AML-193 (cell line): ENCODE measurements around the gene MCC.

Experiments used
- DNase-seq, 2 experiments: peaks; one replicate each; lab custom pipeline; 2025; lab: John Stamatoyannopoulos, UW

MCC gene

GRCh38 chr5:113145757-113146387, 342.4 kb downstream of the MCC start:
- DNase-seq: no peak

GRCh38 chr5:113142186-113142585, 346.1 kb downstream of the MCC start:
- DNase-seq: no peak

GRCh38 chr5:113140837-113141671, 347.2 kb downstream of the MCC start:
- DNase-seq: no peak

- DNase-seq: no peak
Measured at GRCh38 chr5:113133211-113133975, 354.9 kb downstream of the MCC start.

GRCh38 chr5:113132564-113132963, 355.7 kb downstream of the MCC start:
- no peak for DNase-seq

DNA sequence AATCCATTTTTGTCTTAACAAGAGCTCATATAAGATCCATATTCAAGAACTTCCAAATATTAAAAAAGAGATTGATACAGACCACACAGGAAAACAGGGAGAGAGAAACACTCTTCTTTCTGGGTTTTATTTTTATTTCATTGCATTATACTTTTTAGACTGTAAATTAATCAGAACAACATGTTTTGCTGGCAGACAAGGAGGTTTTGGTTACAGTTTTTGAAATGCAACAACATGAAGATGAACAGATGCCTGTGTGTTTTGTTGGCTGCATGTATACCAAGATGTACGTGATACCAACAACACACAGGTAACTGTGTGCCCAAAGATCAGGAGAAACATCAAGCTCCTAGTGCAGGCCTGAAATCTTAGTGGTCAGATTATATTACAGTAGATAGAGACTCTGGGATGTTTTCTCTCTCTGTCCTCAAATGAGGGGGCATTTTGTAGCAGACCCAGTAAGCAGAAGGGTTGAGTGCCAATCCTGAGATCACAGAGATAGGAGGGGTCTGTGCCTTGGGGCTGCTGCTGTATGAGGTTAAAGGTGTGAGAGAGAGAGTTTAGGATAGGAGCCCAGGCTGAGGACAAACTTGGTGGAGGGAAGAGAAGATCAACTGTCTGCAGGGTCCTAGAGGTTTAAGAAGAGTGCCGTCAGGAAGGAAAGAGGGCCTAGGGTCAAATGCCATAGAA, 359.5 kb downstream of the MCC start:
- DNase-seq: no peak

DNA sequence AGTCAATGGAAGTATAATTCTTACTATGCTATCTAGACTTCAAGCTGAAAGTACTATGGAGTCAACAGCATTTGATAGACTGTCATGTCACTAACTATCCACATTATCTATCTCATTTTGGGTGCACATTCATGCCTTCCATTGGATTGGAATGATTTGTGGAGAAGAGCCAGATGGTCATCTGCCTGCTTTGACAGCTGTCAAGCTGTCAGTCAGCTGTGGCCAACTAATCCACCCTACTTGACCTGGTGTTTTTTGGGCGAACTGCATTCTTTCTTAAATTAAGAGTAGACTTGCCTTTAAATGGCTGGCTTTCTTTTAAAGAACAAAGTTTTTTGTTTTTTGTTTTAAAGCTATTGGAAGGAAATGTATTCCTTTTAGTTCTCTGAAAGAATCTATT, 360.2 kb downstream of the MCC start:
- DNase-seq: no peak

- no peak for DNase-seq
Measured at GRCh38 chr5:113127021-113127420, 361.2 kb downstream of the MCC start.

- no peak for DNase-seq
Measured at GRCh38 chr5:113125371-113125770, 362.9 kb downstream of the MCC start.

DNA sequence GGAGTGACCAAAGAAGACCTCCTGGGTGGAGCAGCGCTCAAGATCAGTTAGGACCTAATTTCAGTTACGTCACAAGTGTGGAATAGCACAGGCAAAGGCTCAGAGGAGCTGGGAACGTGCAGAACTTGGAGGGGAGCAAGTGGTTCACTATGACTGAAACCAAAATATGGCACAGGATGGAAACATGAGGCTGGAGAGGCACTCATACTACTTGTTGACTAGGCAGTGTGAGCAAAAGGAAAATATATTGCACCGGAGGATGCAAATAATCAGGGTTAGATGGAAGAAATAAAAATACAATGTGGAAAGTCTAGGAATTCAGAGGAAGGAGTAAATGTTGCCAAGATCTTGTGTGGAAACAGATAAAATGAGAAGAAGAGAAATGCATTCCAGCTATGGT, 363.3 kb downstream of the MCC start:
- DNase-seq: no peak

DNA sequence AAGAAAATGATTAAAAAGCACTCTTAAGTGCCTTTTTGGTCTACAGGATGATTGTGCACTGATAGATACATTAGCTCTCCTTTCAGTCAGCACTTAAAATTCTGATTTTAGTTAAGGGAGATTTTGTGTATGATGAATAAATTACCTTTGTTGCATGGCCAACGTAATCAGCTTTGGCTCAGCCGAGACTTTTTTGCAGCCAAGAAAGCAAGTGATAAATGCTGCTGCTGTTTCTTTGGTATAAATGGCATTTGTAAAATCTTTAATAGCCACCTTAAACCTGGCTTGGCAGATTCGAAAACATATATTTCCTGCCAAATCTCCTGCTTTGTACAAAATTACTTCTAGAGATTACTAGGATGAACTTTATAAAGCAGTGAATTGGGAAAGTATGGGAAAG, 364.0 kb downstream of the MCC start:
- no peak for DNase-seq

DNA sequence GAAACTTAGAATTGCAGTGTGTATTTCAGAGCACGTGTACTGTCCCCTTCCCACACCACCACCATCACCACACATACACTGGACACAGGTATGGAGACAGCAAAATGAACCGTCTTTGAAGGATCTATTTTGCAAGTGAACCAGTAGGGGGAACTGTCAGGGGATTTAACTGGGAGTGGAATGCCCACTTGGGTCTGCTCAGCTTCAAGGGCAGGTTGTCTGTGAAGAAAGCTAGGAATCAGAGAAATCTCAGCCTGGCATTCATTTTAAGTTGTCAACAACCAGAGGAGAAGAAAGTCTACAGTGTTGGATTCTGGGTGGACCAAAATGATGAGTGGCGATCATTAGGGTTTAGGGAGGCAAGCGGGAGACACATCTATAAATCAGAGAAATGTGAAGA, 364.6 kb downstream of the MCC start:
- no peak for DNase-seq

- no peak for DNase-seq
Measured at GRCh38 chr5:113122053-113122452, 366.2 kb downstream of the MCC start.

DNA sequence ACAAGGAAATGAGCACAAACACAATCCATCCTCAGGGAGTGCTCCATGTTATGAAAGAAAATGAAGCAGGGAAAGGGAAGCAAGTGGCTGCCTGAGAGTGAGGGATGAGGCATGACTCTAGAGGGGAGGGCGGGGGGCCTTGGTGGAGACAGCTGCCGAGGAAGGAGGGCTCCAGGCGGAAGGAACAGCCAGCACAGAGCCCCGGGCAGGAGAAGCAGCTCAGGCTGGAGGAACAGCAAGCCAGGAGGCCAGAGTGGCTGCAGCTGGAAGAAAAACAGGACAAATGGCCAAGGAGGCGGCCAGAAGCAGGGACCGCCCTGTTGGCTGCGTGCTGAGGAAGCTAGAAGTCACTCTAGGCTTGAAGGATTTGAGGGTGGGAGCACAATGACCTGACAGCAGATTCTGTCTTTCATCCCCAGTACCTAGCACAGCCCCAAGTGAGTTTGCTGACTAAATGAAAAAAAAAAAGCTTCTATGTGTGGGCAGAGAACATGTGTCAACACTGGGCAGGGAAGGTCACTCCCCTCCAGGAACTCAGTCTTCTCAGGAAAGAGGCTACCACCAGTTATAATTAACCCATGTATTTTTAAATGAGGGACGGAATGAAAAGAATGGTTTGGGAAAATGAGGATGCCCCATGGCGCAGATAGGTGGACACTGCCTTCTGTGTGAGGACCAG, 368.9 kb downstream of the MCC start:
- DNase-seq: no peak

- no peak for DNase-seq
Measured at GRCh38 chr5:113118765-113119164, 369.5 kb downstream of the MCC start.

GRCh38 chr5:113118298-113118697, 370.0 kb downstream of the MCC start:
- DNase-seq: no peak

DNA sequence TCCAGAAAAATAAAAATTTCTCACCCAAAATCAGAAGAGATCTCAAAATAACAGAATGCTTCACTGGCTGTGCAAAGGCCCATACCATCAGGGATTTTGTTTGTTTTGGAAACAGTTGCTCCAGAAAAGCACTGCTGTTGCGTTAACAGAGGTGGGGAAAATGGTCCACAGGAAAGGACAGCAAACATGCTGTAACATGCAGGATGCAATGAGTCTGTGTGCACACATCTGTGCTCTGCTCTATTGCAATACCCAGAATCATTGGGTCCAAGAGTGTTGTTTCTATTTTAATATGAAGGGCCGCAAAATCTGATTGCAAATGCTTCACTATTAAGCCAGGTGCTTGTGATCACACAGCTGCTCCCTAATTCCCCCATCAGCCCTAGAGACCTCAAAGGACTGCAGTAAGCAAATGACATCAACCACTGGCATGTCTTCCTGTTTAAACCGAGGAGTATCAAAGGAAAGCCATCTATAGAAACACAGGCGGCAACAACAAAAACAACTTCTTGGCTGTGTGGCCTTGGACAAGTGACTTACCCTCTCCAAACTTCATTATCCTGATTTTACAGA, 370.6 kb downstream of the MCC start:
- DNase-seq: no peak

- no peak for DNase-seq
Measured at GRCh38 chr5:113115956-113116355, 372.3 kb downstream of the MCC start.

- DNase-seq: no peak
Measured at GRCh38 chr5:113115061-113115460, 373.2 kb downstream of the MCC start.

- no peak for DNase-seq
Measured at GRCh38 chr5:113114559-113114958, 373.7 kb downstream of the MCC start.

DNA sequence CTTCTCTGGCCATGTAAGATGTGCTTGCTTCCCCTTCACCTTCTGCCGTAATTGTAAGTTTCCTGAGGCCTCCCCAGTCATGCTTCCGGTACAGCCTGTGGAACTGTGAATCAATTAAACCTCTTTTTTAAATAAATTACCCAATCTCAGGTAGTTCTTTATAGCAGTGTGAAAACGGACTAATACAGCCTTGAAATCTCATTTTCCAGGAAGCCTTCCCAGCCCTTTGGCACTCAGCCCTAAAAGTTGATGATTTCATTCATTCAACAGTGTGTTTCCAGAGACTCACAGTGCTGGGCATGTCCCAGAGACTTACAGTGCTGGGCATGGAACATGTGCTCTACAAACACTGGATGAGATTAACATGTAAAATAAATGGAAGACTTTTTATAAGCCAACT, 375.8 kb downstream of the MCC start:
- no peak for DNase-seq
